ENCODE data around the gene COP1. TPM values are rescaled to one million over a fixed set of nuclear protein-coding genes. Genes with fewer than 3 reads are reported as not detected.

Gene COP1
- total RNA-seq, 2 donors from 2014 or later = 52.2 to 70.7 TPM

DNA sequence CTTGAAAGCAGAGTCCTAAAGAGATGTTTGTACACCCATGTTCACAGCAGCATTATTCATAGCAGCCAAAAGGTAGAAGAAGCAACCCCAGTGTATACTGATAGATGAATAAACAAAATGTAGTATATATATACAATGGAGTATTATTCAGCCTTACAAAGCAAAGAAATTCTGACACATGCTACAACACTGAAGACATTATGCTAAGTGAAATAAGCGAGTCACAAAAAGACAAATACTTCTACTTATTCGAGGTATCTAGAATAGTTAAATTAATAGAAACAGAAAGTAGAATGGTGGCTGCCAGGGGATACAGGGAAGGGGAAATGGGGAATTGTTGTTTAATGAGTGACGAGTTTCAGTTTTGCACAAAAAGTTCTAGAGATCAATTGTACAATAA lies 23.5 kb downstream of the COP1 start:
- H3K36me3 ChIP-seq = no peaks in the 10 kb centered on the region
- no peak overlapping the region for H3K9ac ChIP-seq (ENCODE audit: low read depth in 2 of 2, low read length in 2 of 2)
- TF ChIP-seq, protein P1, sequence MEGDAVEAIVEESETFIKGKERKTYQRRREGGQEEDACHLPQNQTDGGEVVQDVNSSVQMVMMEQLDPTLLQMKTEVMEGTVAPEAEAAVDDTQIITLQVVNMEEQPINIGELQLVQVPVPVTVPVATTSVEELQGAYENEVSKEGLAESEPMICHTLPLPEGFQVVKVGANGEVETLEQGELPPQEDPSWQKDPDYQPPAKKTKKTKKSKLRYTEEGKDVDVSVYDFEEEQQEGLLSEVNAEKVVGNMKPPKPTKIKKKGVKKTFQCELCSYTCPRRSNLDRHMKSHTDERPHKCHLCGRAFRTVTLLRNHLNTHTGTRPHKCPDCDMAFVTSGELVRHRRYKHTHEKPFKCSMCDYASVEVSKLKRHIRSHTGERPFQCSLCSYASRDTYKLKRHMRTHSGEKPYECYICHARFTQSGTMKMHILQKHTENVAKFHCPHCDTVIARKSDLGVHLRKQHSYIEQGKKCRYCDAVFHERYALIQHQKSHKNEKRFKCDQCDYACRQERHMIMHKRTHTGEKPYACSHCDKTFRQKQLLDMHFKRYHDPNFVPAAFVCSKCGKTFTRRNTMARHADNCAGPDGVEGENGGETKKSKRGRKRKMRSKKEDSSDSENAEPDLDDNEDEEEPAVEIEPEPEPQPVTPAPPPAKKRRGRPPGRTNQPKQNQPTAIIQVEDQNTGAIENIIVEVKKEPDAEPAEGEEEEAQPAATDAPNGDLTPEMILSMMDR (IDR thresholded peaks at IDR 0.05) = no peak
- no peaks in the 10 kb centered on the region for H3K9me3 ChIP-seq
- no peak for DNase-seq
- no peak overlapping the region for H3K27ac ChIP-seq
- H3K4me1 ChIP-seq = no peaks in the 10 kb centered on the region
- H3K4me3 ChIP-seq = no peak overlapping the region
- intact Hi-C loops (cut with DNase I) = no loop called here
- H3K27me3 ChIP-seq = no peaks in the 10 kb centered on the region

- H3K4me1 ChIP-seq = peaks cover 7% of the 10 kb centered on the region
- H3K27ac ChIP-seq = no peak overlapping the region
- H3K4me3 ChIP-seq = no peak overlapping the region
- H3K9me3 ChIP-seq = no peaks in the 10 kb centered on the region
- H3K9ac ChIP-seq (ENCODE audit: low read depth in 2 of 2, low read length in 2 of 2) = no peak overlapping the region
- no peak for DNase-seq
- H3K27me3 ChIP-seq = no peaks in the 10 kb centered on the region
- H3K36me3 ChIP-seq = no peaks in the 10 kb centered on the region
- TF ChIP-seq, protein P1 (IDR thresholded peaks at IDR 0.05) = no peak
- intact Hi-C loops (cut with DNase I) = no loop called here
Observed at GRCh38 chr1:176178316-176178715, 28.8 kb downstream of the COP1 start.

- Histone ChIP-seq H3K4me3 (no peak overlapping the region), H3K36me3 (no peaks in the 10 kb centered on the region), H3K27ac (no peak overlapping the region), H3K9ac (ENCODE audit: low read depth in 2 of 2, low read length in 2 of 2) (no peak overlapping the region), H3K9me3 (no peaks in the 10 kb centered on the region), H3K4me1 (peaks cover 7% of the 10 kb centered on the region), H3K27me3 (no peaks in the 10 kb centered on the region)
- TF ChIP-seq, protein P1 (IDR thresholded peaks at IDR 0.05) = no peak
- DNase-seq = no peak
- intact Hi-C loops (cut with DNase I) = no loop called here
Observed at GRCh38 chr1:176177764-176178163, 29.3 kb downstream of the COP1 start.

DNA sequence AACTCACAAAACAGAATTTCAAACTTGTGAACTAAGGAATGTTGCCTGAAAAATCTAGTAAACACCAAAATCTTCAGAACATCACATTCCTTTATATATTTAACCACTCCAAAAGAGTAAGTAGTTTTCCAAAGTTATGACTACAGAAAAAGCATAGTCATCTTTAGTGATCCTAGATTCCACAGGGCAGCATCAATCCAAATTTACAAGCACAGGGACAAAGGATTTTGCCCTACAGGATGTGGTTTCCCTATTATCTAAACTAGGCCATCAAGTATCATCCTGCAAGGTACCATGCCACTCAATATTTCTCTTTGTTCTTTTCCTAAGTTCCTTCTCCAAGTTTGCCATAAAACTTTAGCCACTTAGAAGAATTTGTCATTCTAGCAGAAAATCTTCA lies 33.0 kb downstream of the COP1 start:
- no peak for DNase-seq
- no peak overlapping the region for H3K27ac ChIP-seq
- TF ChIP-seq, protein P1 (IDR thresholded peaks at IDR 0.05) = no peak
- no peaks in the 10 kb centered on the region for H3K27me3 ChIP-seq
- no peak overlapping the region for H3K4me3 ChIP-seq
- H3K36me3 ChIP-seq = no peaks in the 10 kb centered on the region
- H3K9ac ChIP-seq (ENCODE audit: low read depth in 2 of 2, low read length in 2 of 2) = no peak overlapping the region
- H3K4me1 ChIP-seq = peaks cover 7% of the 10 kb centered on the region
- no peaks in the 10 kb centered on the region for H3K9me3 ChIP-seq
- intact Hi-C loops (cut with DNase I) = no loop called here

DNA sequence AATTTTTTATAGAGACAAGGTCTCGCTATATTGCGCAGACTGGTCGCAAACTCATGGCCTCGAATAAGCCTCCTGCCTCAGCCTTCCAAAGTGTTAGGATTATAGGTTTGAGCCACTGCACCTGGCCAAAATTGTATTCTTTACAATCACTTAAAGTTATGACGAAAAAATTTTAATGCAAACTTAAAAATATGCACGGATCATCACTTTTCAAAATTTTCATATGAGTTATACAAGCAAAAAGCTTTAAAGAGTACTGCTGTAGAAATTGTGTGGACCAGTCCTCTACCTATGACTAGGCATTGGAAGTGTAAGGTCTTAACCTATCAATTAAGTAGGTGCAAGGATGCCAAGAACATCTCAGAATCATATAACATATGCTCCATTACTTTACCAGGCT lies 34.9 kb downstream of the COP1 start:
- no peaks in the 10 kb centered on the region for H3K27me3 ChIP-seq
- no peak overlapping the region for H3K9ac ChIP-seq (ENCODE audit: low read depth in 2 of 2, low read length in 2 of 2)
- H3K4me1 ChIP-seq = no peaks in the 10 kb centered on the region
- no peaks in the 10 kb centered on the region for H3K36me3 ChIP-seq
- DNase-seq = no peak
- intact Hi-C loops (cut with DNase I) = no loop called here
- no peak overlapping the region for H3K4me3 ChIP-seq
- TF ChIP-seq, protein P1 (IDR thresholded peaks at IDR 0.05) = no peak
- H3K27ac ChIP-seq = no peak overlapping the region
- H3K9me3 ChIP-seq = no peaks in the 10 kb centered on the region

GRCh38 chr1:176167210-176167609 lies 39.9 kb downstream of the COP1 start:
- no peaks in the 10 kb centered on the region for H3K4me1 ChIP-seq
- H3K36me3 ChIP-seq = no peaks in the 10 kb centered on the region
- no peak overlapping the region for H3K4me3 ChIP-seq
- intact Hi-C loops (cut with DNase I) = no loop called here
- H3K27ac ChIP-seq = no peak overlapping the region
- H3K9me3 ChIP-seq = no peaks in the 10 kb centered on the region
- H3K27me3 ChIP-seq = no peaks in the 10 kb centered on the region
- DNase-seq = no peak
- TF ChIP-seq, protein P1 (IDR thresholded peaks at IDR 0.05) = no peak
- no peak overlapping the region for H3K9ac ChIP-seq (ENCODE audit: low read depth in 2 of 2, low read length in 2 of 2)

All from colonic mucosa (tissue), 4 donors.